Measurements from ENCODE around the gene NKAIN2.

The NKAIN2 gene

DNA sequence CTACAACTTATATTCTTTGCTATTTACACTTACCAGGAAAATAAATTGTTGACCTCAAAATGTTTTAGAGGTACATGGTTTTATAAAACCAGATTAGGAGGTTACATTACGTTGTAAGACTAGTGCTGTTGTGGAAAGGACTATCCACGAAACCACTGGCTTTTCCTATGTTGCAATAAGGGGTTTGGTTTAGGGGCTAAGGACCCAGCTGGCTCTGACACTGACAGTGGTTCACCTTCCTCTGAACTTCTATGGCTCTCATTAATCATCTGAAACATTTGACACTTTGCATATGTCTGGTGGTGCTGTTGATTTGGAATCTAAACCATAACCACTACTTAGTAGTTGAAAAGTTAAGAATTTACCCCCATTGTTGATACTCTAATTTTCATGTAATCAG lies 186.7 kb downstream of the NKAIN2 start:
- no peak for DNase-seq
- no peak overlapping the region for H2BK12ac ChIP-seq (ENCODE audit: low read length)
- no peak overlapping the region for H3K4ac ChIP-seq (ENCODE audit: low read depth, low read length)
- no peak overlapping the region for H3K18ac ChIP-seq (ENCODE audit: low read length)
- no peaks in the 10 kb centered on the region for H3K36me3 ChIP-seq (ENCODE audit: control insufficient read depth in 1 of 2, insufficient read depth in 2 of 2, low read length in 2 of 2)
- H3K23ac ChIP-seq (ENCODE audit: low read length): no peak overlapping the region
- no peak overlapping the region for H3K9ac ChIP-seq (ENCODE audit: low read length)
- no peak overlapping the region for H3K4me3 ChIP-seq (ENCODE audit: low read depth, low read length)
- H2BK5ac ChIP-seq (ENCODE audit: low read depth, low read length, poor library complexity): no peak overlapping the region
- H2AFZ ChIP-seq (ENCODE audit: insufficient read depth, low read length, poor library complexity): no peak overlapping the region
- no peak overlapping the region for H3K14ac ChIP-seq (ENCODE audit: low read length)
- H3K79me1 ChIP-seq (ENCODE audit: low read length): no peaks in the 10 kb centered on the region
- no CpG with 5 or more reads among the region's 2 CpGs for WGBS (ENCODE audit: extremely low coverage, insufficient coverage, insufficient read length)
- H2BK120ac ChIP-seq (ENCODE audit: insufficient read depth, low read length, poor library complexity): no peak overlapping the region
- H3K27ac ChIP-seq (ENCODE audit: low read depth, low read length): no peak overlapping the region
- no peak overlapping the region for H4K8ac ChIP-seq (ENCODE audit: low read depth, low read length)
- H3K4me2 ChIP-seq (ENCODE audit: low read length): no peak overlapping the region
- no peak overlapping the region for H4K91ac ChIP-seq (ENCODE audit: low read depth, low read length)
- no peaks in the 10 kb centered on the region for H3K9me3 ChIP-seq (ENCODE audit: insufficient read depth, low read depth, low read length)
- no peaks in the 10 kb centered on the region for H3K27me3 ChIP-seq (ENCODE audit: insufficient read depth, low read length)
- H4K12ac ChIP-seq (ENCODE audit: low read depth, low read length): no peak overlapping the region
- H2AK5ac ChIP-seq (ENCODE audit: low read length): no peak overlapping the region
- no peaks in the 10 kb centered on the region for H3K79me2 ChIP-seq (ENCODE audit: control insufficient read depth, insufficient read depth, low read length, poor library complexity)
- H3K4me1 ChIP-seq (ENCODE audit: control insufficient read depth in 1 of 2, insufficient read depth in 2 of 2, low read length in 2 of 2): no peaks in the 10 kb centered on the region

DNA sequence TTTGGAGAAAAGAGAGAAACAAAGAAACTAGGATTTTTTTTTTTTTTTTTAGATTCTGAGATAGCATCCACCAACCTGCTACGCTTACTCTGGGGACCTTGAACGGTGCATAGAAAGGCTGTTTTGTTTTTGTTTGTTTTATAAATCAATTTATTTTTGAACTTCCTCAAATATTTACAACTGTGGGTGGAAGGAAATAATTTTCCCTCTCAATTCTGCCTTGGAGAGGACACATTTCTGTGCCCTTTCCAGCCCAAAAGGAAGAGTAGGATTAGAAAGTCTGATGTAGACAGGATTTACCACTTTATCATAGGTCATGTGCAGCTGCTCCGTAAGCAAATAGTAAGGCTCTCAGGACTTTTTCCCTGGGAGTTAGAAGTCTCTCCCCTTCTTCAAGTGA lies 190.5 kb downstream of the NKAIN2 start:
- no CpG with 5 or more reads among the region's 3 CpGs for WGBS (ENCODE audit: extremely low coverage, insufficient coverage, insufficient read length)

DNA sequence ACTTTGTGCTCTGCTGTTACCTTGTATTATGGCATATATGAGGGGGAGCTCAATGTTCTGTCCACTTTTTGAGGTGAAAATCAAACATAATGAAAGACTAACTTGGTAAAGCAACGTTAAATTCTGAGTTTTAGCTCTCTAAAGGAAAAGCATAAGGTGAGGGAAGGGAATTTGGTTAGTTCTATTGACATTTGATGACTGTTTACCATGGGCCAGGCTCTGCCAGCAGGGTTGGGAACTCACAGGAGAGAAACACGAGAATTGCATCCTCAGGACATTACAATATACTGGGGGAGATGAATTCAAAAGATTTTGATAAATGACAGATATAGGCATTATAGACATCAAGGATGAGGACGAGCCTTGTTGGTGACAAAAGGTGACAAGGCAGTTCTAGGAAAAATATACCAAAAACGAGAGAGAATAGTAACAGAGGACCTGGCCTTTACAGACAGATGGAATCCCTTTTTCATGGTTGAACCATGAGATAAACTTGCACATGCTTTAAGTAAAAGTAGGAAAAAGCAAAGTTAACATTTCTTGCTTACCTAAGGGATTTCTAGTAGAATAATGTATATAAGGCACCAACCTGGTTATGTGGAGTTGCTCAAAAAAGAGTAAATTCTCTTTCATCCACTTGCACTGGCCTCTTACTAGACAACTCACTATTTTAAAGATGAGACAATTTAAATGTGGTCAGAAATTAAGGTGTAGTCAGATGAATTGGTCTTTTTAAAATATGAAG lies 191.4 kb downstream of the NKAIN2 start:
- no peak overlapping the region for H3K4me3 ChIP-seq (ENCODE audit: low read depth, low read length)
- H3K27me3 ChIP-seq (ENCODE audit: insufficient read depth, low read length): no peaks in the 10 kb centered on the region
- H3K27ac ChIP-seq (ENCODE audit: low read depth, low read length): no peak overlapping the region
- H2BK120ac ChIP-seq (ENCODE audit: insufficient read depth, low read length, poor library complexity): no peak overlapping the region
- H2AFZ ChIP-seq (ENCODE audit: insufficient read depth, low read length, poor library complexity): no peak overlapping the region
- no peaks in the 10 kb centered on the region for H3K9me3 ChIP-seq (ENCODE audit: insufficient read depth, low read depth, low read length)
- H3K18ac ChIP-seq (ENCODE audit: low read length): no peak overlapping the region
- WGBS (ENCODE audit: extremely low coverage, insufficient coverage, insufficient read length): no CpG with 5 or more reads among the region's 4 CpGs
- H2BK5ac ChIP-seq (ENCODE audit: low read depth, low read length, poor library complexity): no peak overlapping the region
- no peaks in the 10 kb centered on the region for H3K36me3 ChIP-seq (ENCODE audit: control insufficient read depth in 1 of 2, insufficient read depth in 2 of 2, low read length in 2 of 2)
- no peak overlapping the region for H2AK5ac ChIP-seq (ENCODE audit: low read length)
- no peak overlapping the region for H3K14ac ChIP-seq (ENCODE audit: low read length)
- no peak overlapping the region for H4K91ac ChIP-seq (ENCODE audit: low read depth, low read length)
- no peaks in the 10 kb centered on the region for H3K4me1 ChIP-seq (ENCODE audit: control insufficient read depth in 1 of 2, insufficient read depth in 2 of 2, low read length in 2 of 2)
- H3K79me2 ChIP-seq (ENCODE audit: control insufficient read depth, insufficient read depth, low read length, poor library complexity): no peaks in the 10 kb centered on the region
- H3K79me1 ChIP-seq (ENCODE audit: low read length): no peaks in the 10 kb centered on the region
- DNase-seq: no peak
- no peak overlapping the region for H2BK12ac ChIP-seq (ENCODE audit: low read length)
- H3K4ac ChIP-seq (ENCODE audit: low read depth, low read length): no peak overlapping the region
- H3K9ac ChIP-seq (ENCODE audit: low read length): no peak overlapping the region
- no peak overlapping the region for H3K4me2 ChIP-seq (ENCODE audit: low read length)
- H4K8ac ChIP-seq (ENCODE audit: low read depth, low read length): no peak overlapping the region
- H4K12ac ChIP-seq (ENCODE audit: low read depth, low read length): no peak overlapping the region
- H3K23ac ChIP-seq (ENCODE audit: low read length): no peak overlapping the region

More for the DNA sequence above, 190.5 kb downstream of the NKAIN2 start:
- Histone ChIP-seq H3K79me1 (ENCODE audit: low read length) (no peaks in the 10 kb centered on the region), H3K9me3 (ENCODE audit: insufficient read depth, low read depth, low read length) (no peaks in the 10 kb centered on the region), H3K4me3 (ENCODE audit: low read depth, low read length) (no peak overlapping the region), H4K8ac (ENCODE audit: low read depth, low read length) (no peak overlapping the region), H3K79me2 (ENCODE audit: control insufficient read depth, insufficient read depth, low read length, poor library complexity) (no peaks in the 10 kb centered on the region), H3K23ac (ENCODE audit: low read length) (no peak overlapping the region), H3K27ac (ENCODE audit: low read depth, low read length) (no peak overlapping the region), H3K14ac (ENCODE audit: low read length) (no peak overlapping the region), H3K18ac (ENCODE audit: low read length) (no peak overlapping the region), H3K4ac (ENCODE audit: low read depth, low read length) (no peak overlapping the region), H3K36me3 (ENCODE audit: control insufficient read depth in 1 of 2, insufficient read depth in 2 of 2, low read length in 2 of 2) (no peaks in the 10 kb centered on the region), H2BK120ac (ENCODE audit: insufficient read depth, low read length, poor library complexity) (no peak overlapping the region), H2AFZ (ENCODE audit: insufficient read depth, low read length, poor library complexity) (no peak overlapping the region), H3K27me3 (ENCODE audit: insufficient read depth, low read length) (no peaks in the 10 kb centered on the region), H2BK12ac (ENCODE audit: low read length) (no peak overlapping the region), H3K4me1 (ENCODE audit: control insufficient read depth in 1 of 2, insufficient read depth in 2 of 2, low read length in 2 of 2) (no peaks in the 10 kb centered on the region), H3K9ac (ENCODE audit: low read length) (no peak overlapping the region), H2BK5ac (ENCODE audit: low read depth, low read length, poor library complexity) (no peak overlapping the region), H3K4me2 (ENCODE audit: low read length) (no peak overlapping the region), H4K12ac (ENCODE audit: low read depth, low read length) (no peak overlapping the region), H2AK5ac (ENCODE audit: low read length) (no peak overlapping the region), H4K91ac (ENCODE audit: low read depth, low read length) (no peak overlapping the region)
- no peak for DNase-seq

DNA sequence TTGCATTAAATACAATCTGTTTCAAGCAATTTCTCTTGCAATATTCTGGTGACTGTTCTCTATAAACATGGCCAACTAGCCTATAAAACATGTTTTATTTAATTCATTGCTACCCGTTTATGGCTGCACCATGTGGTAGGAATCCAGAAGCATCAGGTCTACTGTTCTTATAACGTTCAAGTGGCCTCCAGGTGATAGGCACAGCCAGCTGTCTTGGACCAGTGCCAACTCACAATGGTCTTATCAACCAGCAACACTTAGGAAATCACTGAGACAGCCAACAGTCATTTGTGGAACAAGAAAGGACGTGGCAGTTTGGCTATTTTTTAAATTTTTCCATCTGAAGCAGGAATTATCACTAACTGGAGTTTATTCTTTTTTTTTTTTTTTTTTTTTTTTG lies 193.6 kb downstream of the NKAIN2 start:
- no peak overlapping the region for H2BK12ac ChIP-seq (ENCODE audit: low read length)
- no peak overlapping the region for H3K27ac ChIP-seq (ENCODE audit: low read depth, low read length)
- peak in 1 of 2 donors; percentile 4 for DNase-seq
- no peaks in the 10 kb centered on the region for H3K79me1 ChIP-seq (ENCODE audit: low read length)
- H3K23ac ChIP-seq (ENCODE audit: low read length): no peak overlapping the region
- no peaks in the 10 kb centered on the region for H3K79me2 ChIP-seq (ENCODE audit: control insufficient read depth, insufficient read depth, low read length, poor library complexity)
- H3K4me2 ChIP-seq (ENCODE audit: low read length): no peak overlapping the region
- no peaks in the 10 kb centered on the region for H3K27me3 ChIP-seq (ENCODE audit: insufficient read depth, low read length)
- H2AK5ac ChIP-seq (ENCODE audit: low read length): no peak overlapping the region
- H3K9me3 ChIP-seq (ENCODE audit: insufficient read depth, low read depth, low read length): no peaks in the 10 kb centered on the region
- H4K8ac ChIP-seq (ENCODE audit: low read depth, low read length): no peak overlapping the region
- H4K91ac ChIP-seq (ENCODE audit: low read depth, low read length): no peak overlapping the region
- no peaks in the 10 kb centered on the region for H3K4me1 ChIP-seq (ENCODE audit: control insufficient read depth in 1 of 2, insufficient read depth in 2 of 2, low read length in 2 of 2)
- no CpG with 5 or more reads among the region's 3 CpGs for WGBS (ENCODE audit: extremely low coverage, insufficient coverage, insufficient read length)
- H3K9ac ChIP-seq (ENCODE audit: low read length): no peak overlapping the region
- H2BK5ac ChIP-seq (ENCODE audit: low read depth, low read length, poor library complexity): no peak overlapping the region
- no peaks in the 10 kb centered on the region for H3K36me3 ChIP-seq (ENCODE audit: control insufficient read depth in 1 of 2, insufficient read depth in 2 of 2, low read length in 2 of 2)
- H3K4me3 ChIP-seq (ENCODE audit: low read depth, low read length): no peak overlapping the region
- no peak overlapping the region for H3K14ac ChIP-seq (ENCODE audit: low read length)
- H2AFZ ChIP-seq (ENCODE audit: insufficient read depth, low read length, poor library complexity): no peak overlapping the region
- no peak overlapping the region for H4K12ac ChIP-seq (ENCODE audit: low read depth, low read length)
- H3K18ac ChIP-seq (ENCODE audit: low read length): no peak overlapping the region
- H2BK120ac ChIP-seq (ENCODE audit: insufficient read depth, low read length, poor library complexity): no peak overlapping the region
- H3K4ac ChIP-seq (ENCODE audit: low read depth, low read length): no peak overlapping the region
